Fibroblast of lung (primary cell): Measurements from ENCODE around the gene LGR4. TPM values are rescaled to one million over a fixed set of nuclear protein-coding genes. Genes with fewer than 3 reads are reported as not detected.

ENCODE experiments used
- DNase-seq, 2 donors: peaks; one replicate each; pipeline versions ENCODE4 v3.0.0 to v3.0.0-alpha.2; 2010; ENCODE audit warnings: low read depth in 2 of 2
- H2AFZ ChIP-seq: 2 replicates; pipeline ENCODE4 v1.5.1; 2012; ENCODE audit warnings: low read length, control low read depth, inconsistent platforms
- H3K27ac ChIP-seq: 2 replicates; pipeline ENCODE4 v1.5.1; 2011; ENCODE audit warnings: low read length, control low read depth; ENCODE audit not compliant: insufficient read depth
- H3K27me3 ChIP-seq: 2 replicates; pipeline ENCODE4 v1.5.1; 2011; ENCODE audit warnings: mild to moderate bottlenecking, low read length; ENCODE audit not compliant: control insufficient read depth, insufficient read depth
- H3K36me3 ChIP-seq: 2 replicates; pipeline ENCODE4 v1.5.1; 2011; ENCODE audit warnings: low read length; ENCODE audit not compliant: control insufficient read depth, insufficient read depth
- H3K4me1 ChIP-seq: 2 replicates; pipeline ENCODE4 v1.5.1; 2011; ENCODE audit warnings: low read length; ENCODE audit not compliant: control insufficient read depth, insufficient read depth; ENCODE audit errors: extremely low read depth
- H3K4me2 ChIP-seq: 2 replicates; pipeline ENCODE4 v1.5.1; 2011; ENCODE audit warnings: low read length, control low read depth; ENCODE audit not compliant: insufficient read depth; ENCODE audit errors: extremely low read depth
- H3K4me3 ChIP-seq, 4 experiments: fragments of 200-600 bp in 1 of 4; sonication (generic) in 1 of 4; replicated peaks in 1 of 4; 2 replicates each; pipeline ENCODE4 v1.5.1; 2011 to 2016; ENCODE audit warnings: low read length in 4 of 4, low read depth in 3 of 4, mild to moderate bottlenecking in 3 of 4, control low read depth in 2 of 4, inconsistent platforms in 1 of 4, mixed read lengths in 1 of 4; ENCODE audit not compliant: insufficient read depth in 1 of 4; ENCODE audit errors: control extremely low read depth in 1 of 4
- H3K79me2 ChIP-seq: 2 replicates; pipeline ENCODE4 v1.5.1; 2012; ENCODE audit warnings: mild to moderate bottlenecking, low read length, inconsistent platforms; ENCODE audit not compliant: control insufficient read depth, insufficient read depth
- H3K9ac ChIP-seq: 2 replicates; pipeline ENCODE4 v1.5.1; 2011; ENCODE audit warnings: mild to moderate bottlenecking, low read length, control low read depth; ENCODE audit not compliant: insufficient read depth
- H3K9me3 ChIP-seq: 2 replicates; pipeline ENCODE4 v1.5.1; 2012; ENCODE audit warnings: low read depth, low read length; ENCODE audit not compliant: control insufficient read depth, insufficient read depth
- H4K20me1 ChIP-seq: 2 replicates; pipeline ENCODE4 v1.5.1; 2011; ENCODE audit warnings: low read length; ENCODE audit not compliant: control insufficient read depth, insufficient read depth; ENCODE audit errors: extremely low read depth
- CTCF ChIP-seq, 2 donors: IDR thresholded peaks in 1 of 2; conservative IDR thresholded peaks in 1 of 2; 1 replicate in 1 of 2; 2 replicates in 1 of 2; pipeline ENCODE4 v1.5.1; 2011 to 2012; ENCODE audit warnings: low read length in 2 of 2, control low read depth in 1 of 2, inconsistent platforms in 1 of 2, low read depth in 1 of 2, mild to moderate bottlenecking in 1 of 2
- EZH2 ChIP-seq: IDR thresholded peaks from 2 replicates; pipeline ENCODE4 v1.5.1; 2012; ENCODE audit warnings: low read length, control low read depth, mild to moderate bottlenecking; ENCODE audit errors: missing control alignments
- polyA plus RNA-seq, 2 donors: library from polyadenylated mRNA; depleted of rRNA in 1 of 2; stranded (reverse) in 1 of 2; unstranded in 1 of 2; fragments of >200 nt; gene quantifications; 2 replicates each; pipeline ENCODE4 v1.2.1, GENCODE V29; 2011 to 2012; ENCODE audit warnings: missing spikeins in 1 of 2
- total RNA-seq: library from RNA; depleted of rRNA; stranded (reverse); fragments of >200 nt; gene quantifications from 2 replicates; pipeline ENCODE4 v1.2.1, GENCODE V29; 2014

LGR4 gene
- total and polyA plus RNA-seq, 2 donors (not counting 1 experiment from before 2014, with no cell fraction given), result 6.4 to 8.8 TPM

GRCh38 chr11:27495710-27496300, 23.2 kb upstream of the LGR4 start:
- Histone ChIP-seq H3K79me2 (no peaks in the 10 kb centered on the region), H3K4me3 (no peak overlapping the region), H3K27me3 (no peaks in the 10 kb centered on the region), H3K36me3 (peaks cover 3% of the 10 kb centered on the region), H3K4me2 (no peak overlapping the region), H3K9ac (no peak overlapping the region), H3K27ac (no peak overlapping the region), H3K9me3 (no peaks in the 10 kb centered on the region), H4K20me1 (no peaks in the 10 kb centered on the region), H2AFZ (no peak overlapping the region), H3K4me1 (no peaks in the 10 kb centered on the region)
- no peak for DNase-seq
- TF ChIP-seq EZH2 (no peak), CTCF (conservative IDR thresholded peaks at IDR 0.05 in 1 of 2, IDR thresholded peaks at IDR 0.05 in 1 of 2; ENCODE audit: low read depth in 1 of 2, low read length in 2 of 2) (no peak)

GRCh38 chr11:27489092-27489491, 16.5 kb upstream of the LGR4 start:
- DNase-seq, result no peak
- Histone ChIP-seq H3K9ac (no peak overlapping the region), H3K4me3 (no peak overlapping the region), H3K36me3 (peaks cover 3% of the 10 kb centered on the region), H3K79me2 (no peaks in the 10 kb centered on the region), H3K9me3 (no peaks in the 10 kb centered on the region), H3K4me1 (no peaks in the 10 kb centered on the region), H3K27ac (no peak overlapping the region), H4K20me1 (no peaks in the 10 kb centered on the region), H3K27me3 (no peaks in the 10 kb centered on the region), H3K4me2 (no peak overlapping the region), H2AFZ (no peak overlapping the region)
- no peak for TF ChIP-seq CTCF (conservative IDR thresholded peaks at IDR 0.05 in 1 of 2, IDR thresholded peaks at IDR 0.05 in 1 of 2; ENCODE audit: low read depth in 1 of 2, low read length in 2 of 2)
- TF ChIP-seq EZH2, result no peak

GRCh38 chr11:27487706-27488105, 15.1 kb upstream of the LGR4 start:
- DNase-seq, result no peak
- H3K4me1 ChIP-seq, result no peaks in the 10 kb centered on the region
- H3K79me2 ChIP-seq, result no peaks in the 10 kb centered on the region
- peaks cover 3% of the 10 kb centered on the region for H3K36me3 ChIP-seq
- no peak overlapping the region for H2AFZ ChIP-seq
- TF ChIP-seq CTCF (conservative IDR thresholded peaks at IDR 0.05 in 1 of 2, IDR thresholded peaks at IDR 0.05 in 1 of 2; ENCODE audit: low read depth in 1 of 2, low read length in 2 of 2), result no peak
- H4K20me1 ChIP-seq, result no peaks in the 10 kb centered on the region
- no peak overlapping the region for H3K4me2 ChIP-seq
- H3K27me3 ChIP-seq, result no peaks in the 10 kb centered on the region
- no peak overlapping the region for H3K4me3 ChIP-seq
- no peak overlapping the region for H3K9ac ChIP-seq
- no peaks in the 10 kb centered on the region for H3K9me3 ChIP-seq
- H3K27ac ChIP-seq, result no peak overlapping the region
